HG03060 (cell line): ENCODE measurements around the gene STAMBP.
"Not testable (repeated sequence)": the region's sequence is repeated elsewhere in the genome, so short reads cannot be mapped to it uniquely, and the experiment has no call there.

Source experiments
- ATAC-seq: cut with Tn5 transposase; IDR thresholded peaks from one replicate; pipeline ENCODE4 v1.9.1; 2021; ENCODE audit warnings: low read depth, moderate number of reproducible peaks; ENCODE audit not compliant: unreplicated experiment

The STAMBP gene

DNA sequence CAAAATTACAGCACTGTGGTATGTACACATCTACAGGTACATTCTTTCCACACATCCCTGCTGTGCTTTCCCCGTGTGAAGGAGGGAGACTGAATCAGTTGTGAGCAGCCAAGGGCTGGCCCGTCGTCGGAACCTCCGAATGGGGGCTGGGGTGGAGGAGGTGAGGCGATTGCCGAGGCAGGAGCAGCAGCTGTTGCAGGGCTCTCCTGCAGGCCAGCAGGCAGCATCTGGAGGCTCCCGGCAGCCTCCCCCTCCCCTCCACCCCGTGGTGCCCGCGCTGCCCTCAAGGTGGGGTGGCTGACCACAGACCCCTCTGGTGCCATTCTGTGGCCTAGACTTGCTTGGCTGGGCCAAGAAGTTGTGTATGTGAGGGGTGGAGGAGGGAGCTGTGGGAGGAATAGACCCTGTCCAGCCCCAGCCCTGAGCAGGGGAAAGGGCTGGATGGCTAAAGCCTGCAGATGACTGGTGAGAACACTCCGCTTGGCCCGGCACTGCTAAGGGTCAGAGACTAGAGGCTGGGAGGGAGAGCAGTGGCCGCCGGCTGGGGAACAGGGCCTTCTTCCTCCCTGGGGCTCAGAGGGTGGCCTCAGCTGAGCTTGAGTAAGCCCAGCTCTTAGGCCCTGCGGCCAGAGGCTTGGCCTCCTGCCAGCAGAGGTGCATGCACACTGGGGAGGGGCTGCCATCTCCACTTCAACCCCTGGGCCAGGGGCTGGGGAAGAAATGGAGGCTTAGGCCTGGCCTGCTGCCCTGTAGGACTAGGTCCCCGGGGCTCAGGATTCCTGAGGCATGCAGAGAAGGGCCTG, 7.6 kb downstream of the STAMBP start:
- ATAC-seq = no peak

DNA sequence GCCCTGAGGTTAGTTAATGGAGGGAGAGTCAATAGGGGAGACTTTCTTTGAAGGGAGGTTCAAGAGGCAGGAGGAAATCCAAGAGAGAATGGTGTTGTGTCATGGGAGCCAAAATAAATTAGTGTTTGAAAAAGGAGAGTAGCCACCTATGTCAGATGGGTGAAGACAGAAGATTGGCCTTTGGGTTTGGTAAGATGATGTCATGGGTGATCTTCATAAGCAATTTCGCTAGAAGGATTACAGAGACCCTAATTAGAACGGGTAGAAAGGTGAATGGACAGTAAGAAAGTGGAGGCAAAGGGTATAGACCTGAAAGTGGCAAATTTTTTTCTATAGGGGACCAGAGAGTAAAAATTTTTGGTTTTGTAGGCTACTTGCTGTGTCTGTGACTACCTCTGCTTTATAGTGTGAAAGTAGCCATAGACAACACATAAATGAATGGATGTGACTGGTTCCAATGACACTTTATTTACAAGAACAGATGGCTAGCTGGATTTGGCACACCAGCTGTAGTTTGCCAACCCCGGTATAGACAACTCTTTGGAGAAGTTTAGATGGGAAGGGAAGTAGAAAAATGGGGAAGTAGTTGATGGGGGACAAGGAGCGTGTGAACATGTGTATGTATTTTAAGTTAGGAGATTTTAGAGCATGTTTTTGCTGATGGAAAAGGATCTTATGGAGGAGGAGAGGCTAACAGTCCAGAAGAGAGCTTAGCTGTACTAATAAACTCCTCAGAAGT, 9.3 kb downstream of the STAMBP start:
- no peak for ATAC-seq

DNA sequence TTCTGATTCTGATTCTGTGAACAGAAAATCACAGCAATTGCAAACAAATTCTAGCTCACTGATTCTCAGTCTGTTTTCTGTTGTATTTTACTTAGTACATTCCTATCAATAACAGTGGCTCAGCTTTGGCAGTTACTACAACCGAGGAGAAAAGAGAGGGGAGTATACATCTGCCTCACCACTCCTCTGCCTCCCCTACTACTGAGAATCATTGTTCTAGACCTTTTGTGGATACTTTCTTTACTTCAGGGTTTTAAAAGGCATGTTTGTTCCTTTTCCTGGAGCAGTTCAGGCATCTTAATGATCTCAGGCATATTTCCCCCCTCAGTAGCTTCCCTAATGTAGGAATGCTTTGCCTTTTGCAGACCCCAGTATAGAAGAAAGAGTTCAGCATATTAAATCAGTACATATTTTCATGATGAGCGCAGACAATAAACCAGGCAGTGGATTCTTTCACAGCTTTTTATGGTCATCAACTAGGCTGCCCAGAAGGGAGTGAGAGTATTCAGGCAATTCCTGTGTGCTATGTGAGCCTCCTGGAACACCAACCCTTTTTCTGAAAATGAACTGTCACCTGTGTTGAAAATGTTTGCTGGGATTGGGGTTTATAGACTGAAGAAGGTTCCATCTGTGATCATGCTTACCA, 10.3 kb downstream of the STAMBP start:
- no peak for ATAC-seq

DNA sequence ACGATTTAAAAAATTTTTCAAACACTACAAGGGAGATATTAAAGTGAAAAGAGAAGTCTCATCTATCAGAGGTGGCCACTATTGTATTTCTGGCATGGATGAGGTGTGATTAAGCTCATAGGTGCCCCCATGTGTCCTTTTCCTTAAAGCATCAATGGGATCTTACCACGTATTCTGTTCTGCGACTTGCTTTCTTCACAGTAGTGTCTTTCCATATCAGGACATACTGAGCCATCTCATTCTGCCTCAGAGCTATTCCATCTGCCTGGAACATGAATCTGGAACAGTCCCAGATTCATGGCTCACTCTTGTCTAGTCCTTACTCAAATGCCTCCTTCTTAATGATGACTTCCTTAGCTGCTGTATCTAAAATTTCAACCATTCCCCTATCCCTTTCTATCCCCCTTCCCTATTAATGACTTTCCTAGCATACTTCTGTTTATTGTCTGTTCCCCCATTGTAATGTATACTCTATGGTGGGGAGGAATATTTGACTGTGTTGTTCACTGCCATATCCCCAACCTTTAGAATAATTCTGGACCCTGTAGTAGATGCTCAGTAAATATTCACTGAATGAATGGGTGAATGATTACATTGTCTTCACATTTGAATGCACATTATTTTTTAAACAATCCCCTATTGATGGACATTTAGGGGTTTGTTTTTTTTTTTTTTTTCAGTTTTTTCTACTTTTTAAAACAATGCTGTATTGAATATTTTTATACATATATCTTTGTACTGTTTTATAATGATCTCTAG, 11.1 kb downstream of the STAMBP start:
- no peak for ATAC-seq

DNA sequence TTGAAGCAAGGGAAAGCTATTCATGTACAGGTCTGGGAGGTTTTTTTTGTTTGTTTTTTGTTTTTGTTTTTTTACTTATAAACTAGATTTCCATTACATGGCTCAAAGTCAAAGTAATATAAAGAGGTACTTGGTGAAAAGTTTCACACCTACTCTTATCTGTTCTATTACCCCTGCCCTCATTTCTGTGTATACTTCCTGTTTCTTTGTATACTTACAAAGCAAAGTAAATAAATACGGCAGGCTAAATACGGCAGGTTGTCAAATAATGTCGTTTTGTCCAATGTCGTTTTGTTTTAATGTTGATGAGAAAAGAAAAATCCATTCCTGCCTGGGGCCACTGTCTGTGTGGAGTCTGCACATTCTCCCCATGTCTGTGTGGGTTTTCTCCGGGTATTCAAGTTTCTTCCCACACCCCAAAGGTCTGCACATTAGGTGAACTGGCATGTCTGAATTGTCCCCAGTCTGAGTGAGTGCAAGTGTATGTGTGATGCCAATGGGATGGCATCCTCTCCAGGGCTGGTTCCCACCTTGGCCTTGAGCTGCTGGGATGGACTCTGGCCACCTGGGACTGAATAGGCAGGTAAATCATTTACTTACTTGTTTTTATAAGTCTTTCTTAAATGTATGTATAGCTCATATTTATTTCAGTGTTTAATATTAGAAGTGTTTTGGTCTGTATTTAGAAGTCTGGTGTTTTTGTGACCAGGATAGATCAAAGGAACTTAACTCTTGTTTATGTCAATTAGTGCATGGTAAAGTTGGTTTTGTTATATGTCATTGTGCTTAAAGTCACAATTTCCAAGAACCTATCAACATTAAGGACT, 13.4 kb downstream of the STAMBP start:
- no peak for ATAC-seq

DNA sequence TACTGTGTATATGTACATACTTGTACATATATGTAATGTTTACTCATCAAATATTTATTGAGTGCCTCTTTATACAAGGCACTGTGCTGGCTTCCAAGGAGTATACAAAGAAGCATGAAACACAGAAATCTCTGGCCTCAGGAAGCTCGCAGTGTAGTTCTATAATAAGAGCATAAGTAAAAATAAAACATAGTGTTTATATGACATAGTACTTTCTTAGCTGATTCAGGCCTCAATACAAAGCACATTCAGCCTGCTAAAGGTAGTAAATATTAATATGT, 13.9 kb downstream of the STAMBP start:
- no peak for ATAC-seq

DNA sequence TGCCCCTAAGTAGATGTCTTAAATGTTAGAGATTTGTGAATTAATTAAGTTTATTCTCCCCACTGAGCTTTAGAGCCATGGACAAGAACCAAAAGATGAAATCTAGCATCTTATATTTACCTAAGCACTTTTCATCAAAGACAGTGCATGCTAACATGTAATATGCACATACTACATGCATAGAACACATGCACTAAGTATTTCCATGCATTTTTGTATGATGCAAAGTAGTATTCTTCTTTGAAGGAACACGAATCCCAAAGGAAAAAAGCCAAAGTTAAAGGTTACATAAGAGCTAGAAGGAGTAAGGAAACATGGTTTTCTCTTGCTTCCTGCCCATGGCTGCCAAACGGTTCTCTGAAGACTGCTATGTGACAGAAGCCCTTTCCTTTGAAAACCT, 15.3 kb downstream of the STAMBP start:
- no peak for ATAC-seq

DNA sequence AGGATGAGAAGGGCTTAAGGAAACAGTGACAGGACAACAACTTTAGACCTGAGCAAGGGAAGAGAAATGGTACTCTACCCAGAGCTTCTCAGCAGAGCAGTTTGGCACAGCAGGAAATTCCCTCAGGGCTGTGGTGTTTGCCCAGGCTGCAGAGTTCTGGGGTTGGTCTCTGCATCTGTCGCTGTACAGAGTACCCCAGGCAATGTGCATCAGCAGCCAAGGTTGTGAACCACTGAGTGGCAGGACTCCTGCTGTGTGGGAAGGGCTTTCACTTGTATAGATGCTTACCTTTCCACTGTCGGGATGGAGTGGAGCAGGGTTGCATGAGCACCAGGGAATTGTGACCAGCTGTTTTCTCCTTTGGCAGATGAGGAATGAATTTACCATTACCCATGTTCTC, 21.2 kb downstream of the STAMBP start:
- ATAC-seq = no peak

DNA sequence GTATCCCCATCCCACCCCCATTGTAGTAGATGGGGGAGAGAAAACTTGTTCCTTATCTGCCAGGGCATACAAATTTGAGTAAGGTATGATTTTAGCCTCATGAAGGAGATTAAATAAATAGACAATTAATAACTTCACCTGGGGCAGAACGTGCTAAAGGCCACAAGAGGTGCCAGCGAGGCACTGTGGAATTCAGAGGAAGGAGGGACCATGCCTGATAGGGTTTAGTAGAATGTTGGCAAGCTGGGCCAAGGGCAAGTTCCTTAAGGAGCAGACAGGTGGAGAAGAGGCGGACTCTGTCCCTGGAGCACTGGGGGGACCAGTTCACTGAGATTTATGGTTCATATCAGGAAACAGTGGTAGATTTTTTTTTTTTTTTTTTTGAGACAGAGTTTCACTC, 22.5 kb downstream of the STAMBP start:
- ATAC-seq = no peak

DNA sequence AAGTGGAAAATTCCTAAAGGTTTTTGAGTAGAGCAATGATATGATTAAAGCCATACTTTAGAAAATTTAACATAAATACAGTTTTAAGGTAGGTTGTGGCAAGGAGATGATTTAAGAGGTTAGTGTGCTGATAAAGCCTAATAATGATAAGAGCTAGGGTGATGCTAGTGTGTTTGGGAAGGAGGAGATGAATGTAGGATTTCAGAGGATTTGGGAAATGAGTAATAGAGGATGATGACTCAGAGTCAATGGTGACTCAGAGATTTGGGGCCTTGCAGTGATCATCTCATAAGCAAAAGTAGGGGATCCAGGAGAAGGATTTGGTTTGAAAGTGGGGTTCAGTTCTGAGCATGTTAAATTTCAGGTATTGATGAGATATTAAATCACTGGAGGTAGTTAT, 23.3 kb downstream of the STAMBP start:
- no peak for ATAC-seq

DNA sequence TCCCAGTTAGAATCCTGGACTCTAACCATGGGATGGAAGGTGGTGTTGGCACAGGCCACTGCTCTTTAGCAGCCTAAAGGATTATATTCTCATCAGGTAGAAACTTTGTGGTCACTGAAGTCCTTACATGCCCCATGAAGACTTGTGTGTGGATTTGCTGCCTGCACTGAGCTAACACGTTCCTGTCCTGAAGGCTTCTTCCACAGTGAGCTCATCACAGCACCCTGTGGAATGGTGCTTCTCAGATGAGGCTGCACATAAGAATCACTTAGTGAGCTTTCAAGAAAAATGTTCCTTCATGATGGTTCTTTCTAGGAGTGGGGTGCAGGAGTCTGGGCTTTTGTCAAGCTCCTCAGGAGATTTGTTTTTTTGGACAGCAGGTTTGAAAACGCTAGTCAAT, 26.8 kb downstream of the STAMBP start:
- no peak for ATAC-seq

DNA sequence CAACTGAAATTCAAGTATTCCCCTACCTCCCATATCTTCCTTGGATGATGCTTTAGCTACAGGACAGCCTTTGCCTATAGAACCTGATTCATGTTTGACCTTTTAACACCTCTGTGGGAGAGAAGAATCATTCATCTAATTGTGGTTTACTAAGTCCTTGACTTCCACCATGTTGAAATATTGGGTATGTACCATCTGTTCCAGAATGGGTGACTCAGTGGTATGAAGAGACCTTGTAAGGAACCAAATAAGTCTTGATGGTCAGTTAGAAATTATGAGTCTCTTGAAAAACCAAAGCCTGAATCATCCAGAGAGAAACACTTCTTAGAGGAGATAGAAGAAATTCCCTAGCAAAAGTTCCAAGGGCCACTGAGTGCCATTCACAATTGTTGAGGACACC, 27.5 kb downstream of the STAMBP start:
- no peak for ATAC-seq

DNA sequence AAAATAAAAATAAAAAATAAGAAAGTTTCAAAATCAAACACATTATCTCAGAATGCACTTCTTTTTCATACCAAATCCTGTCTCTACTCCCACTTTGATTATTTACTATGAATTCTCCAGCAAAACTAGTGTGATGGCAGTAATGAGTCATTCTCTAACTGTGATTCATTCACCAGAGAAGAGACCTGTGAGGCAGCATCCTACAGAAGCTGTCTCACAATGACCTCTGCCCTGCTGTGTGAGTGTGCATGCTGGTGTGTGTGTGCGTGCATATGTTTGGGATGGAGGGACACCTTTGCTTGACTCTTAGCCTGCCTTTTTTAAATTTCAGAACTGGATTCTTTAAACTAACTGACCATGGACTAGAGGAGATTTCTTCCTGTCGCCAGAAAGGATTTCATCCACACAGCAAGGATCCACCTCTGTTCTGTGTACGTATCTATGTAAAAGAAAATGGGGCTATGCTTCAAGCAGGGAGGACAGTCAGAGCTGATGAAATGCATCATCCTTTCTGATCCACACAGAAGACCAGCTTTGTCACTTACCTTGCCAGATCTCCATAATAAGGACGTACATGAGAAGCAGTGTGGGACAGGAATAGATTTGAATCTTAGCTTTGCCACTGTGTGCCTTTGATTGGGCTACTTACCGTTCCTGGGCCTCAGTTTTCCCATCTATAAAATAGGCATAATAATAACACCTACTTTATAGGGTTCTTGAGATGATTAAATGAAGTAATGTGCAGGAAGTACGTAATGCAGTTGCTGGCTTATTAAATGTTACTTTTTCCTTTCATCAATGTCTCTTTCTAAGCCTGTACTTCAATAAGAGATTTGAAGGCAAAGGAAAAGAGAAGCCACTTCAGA, 31.2 kb downstream of the STAMBP start:
- no peak for ATAC-seq

DNA sequence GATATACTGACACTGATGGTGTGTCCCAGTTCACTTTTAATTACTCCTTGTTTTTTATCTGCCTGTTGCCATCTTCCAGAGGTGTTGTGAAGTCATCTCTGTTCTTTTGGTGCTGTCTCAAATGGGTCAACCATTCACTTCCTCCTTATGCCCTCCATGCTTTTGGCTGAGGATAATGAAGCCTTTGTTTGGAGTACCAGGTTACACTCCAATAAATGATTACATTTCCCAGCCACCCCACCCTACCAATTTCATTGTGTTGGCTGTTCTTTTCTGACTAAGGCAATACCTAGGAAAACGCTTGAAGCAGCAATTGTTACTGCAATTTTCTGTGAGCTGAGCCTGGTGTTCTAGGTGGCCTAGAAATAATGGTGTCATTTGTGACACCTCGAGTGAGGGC, 34.2 kb downstream of the STAMBP start:
- ATAC-seq = no peak

DNA sequence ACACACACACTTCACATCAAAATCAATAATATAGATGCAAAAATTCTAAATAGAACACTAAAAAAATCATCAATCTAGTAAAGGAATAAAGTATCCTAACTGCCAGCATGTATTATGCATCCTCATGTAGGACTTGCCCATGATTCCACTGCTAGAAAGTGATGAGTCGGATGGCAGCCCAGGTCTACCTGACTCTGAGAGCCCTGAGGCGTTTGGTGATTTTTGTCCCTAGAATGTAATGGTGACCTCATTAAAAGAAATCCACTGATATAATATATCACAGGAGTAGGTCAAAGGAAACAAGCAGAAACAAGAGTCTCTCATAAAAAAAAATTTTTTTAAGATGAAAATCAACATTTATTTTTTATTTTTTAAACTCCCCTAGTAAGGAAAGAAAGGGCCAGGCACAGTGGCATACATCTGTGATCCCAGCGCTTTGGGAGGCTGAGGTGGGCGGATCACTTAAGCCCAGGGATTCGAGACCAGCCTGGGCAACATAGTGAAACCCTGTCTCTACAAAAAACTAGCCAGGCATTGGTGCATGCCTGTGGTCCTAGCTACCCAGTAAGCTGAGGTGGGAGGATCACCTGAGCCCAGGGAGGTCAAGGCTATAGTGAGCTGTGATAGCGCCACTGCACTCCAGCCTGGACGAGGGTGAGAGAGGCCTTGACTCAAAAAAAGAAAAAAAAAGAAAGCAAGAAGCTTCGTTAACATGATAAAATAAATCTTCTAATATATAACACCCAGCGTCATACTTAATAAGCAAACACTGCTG, 39.6 kb downstream of the STAMBP start:
- no peak for ATAC-seq

DNA sequence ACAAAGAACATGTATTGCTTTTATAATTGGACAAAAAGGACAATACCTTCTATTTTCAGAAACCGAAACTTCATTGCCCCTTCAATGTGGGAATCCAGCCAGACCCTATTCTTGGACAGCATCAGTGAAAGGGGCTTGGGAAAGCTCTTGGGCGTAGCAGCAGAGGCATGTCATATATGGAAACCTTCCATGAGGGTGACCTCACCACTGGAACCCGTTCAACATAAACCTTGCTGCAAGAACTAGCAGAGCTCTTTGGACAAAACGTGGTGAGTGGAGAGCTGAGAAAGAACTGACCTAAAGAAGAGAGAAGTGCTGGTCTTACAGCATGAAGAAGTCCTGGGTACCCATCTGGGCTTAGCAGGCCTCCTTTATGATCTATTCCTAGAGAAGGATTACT, 41.3 kb downstream of the STAMBP start:
- no peak for ATAC-seq

DNA sequence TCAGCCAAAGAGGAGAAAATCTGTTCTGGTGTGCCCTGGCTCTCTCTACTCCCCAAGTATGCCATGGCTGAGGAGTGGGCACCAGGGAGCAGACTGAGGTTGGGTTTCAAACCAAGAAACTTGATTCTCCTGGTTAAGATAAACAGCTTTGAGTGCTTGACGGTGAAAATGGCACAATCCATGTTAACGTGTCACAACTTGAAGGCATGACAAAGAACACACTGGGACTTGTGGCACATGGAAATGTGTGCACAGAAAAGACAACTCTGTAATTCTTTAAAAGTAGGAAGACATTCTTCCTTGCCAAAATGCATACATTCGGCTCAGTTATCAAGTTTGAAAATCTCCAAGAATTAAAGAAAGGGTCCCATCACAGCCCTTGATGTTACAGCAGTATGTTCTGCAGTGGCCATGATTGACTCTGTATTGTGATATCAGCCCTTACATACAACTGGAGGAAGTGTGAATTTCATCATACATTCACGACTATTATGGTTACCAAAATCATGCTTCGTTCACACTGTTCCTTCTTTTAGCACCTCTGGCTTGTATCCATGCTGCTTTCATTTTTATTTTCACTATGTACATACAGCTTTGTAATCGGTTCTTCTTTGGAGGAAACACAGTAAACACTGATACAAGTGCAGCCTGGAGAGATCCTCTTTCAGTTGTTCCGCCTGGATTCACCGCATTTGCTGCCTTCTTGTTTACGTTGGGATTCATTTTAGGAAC, 48.5 kb downstream of the STAMBP start:
- ATAC-seq = no peak

DNA sequence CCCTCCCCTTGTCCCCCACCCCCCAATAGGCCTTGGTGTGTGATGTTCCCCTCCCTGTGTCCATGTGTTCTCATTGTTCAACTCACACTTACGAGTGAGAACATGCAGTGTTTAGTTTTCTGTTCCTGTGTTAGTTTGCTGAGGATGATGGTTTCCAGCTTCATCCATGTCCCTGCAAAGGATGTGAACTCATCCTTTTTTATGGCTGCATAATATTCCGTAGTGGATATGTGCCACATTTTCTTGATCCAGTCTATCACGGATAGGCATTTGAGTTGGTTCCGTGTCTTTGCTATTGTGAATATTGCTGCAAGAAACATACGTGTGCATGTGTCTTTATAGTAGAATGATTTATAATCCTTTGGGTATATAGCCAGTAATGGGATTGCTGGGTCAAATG, 49.2 kb downstream of the STAMBP start:
- ATAC-seq = not testable (repeated sequence)
